H9 (cell line): Measurements from ENCODE around the gene OR2T27. TPM values are rescaled to one million over a fixed set of nuclear protein-coding genes. Genes with fewer than 3 reads are reported as not detected.

Experiments used
- DNase-seq: peaks from one replicate; pipeline ENCODE4 v3.0.0-alpha.2; 2017
- H2AFZ ChIP-seq: one replicate; pipeline ENCODE4 v1.6.1; 2013; ENCODE audit warnings: mild to moderate bottlenecking, low read length, control low read depth, moderate library complexity
- H2AK5ac ChIP-seq: 2 replicates; pipeline ENCODE4 v1.6.1; 2013; ENCODE audit warnings: low read length, control low read depth, mixed read lengths; ENCODE audit not compliant: insufficient read length
- H2BK120ac ChIP-seq: one replicate; pipeline ENCODE4 v1.6.1; 2013; ENCODE audit warnings: low read depth, mild to moderate bottlenecking, low read length, control low read depth, inconsistent platforms; ENCODE audit not compliant: poor library complexity, severe bottlenecking
- H2BK12ac ChIP-seq: 2 replicates; pipeline ENCODE4 v1.6.1; 2013; ENCODE audit warnings: low read length, control low read depth, mixed read lengths, low read depth; ENCODE audit not compliant: insufficient read length
- H2BK15ac ChIP-seq: 2 replicates; pipeline ENCODE4 v1.6.1; 2013; ENCODE audit warnings: low read depth, low read length, control low read depth
- H2BK20ac ChIP-seq: one replicate; pipeline ENCODE4 v1.6.1; 2013; ENCODE audit warnings: low read depth, mild to moderate bottlenecking, low read length, control low read depth, inconsistent platforms; ENCODE audit not compliant: poor library complexity, severe bottlenecking
- H2BK5ac ChIP-seq: 2 replicates; pipeline ENCODE4 v1.6.1; 2013; ENCODE audit warnings: low read length, control low read depth, mixed read lengths; ENCODE audit not compliant: insufficient read length
- H3K14ac ChIP-seq: 2 replicates; pipeline ENCODE4 v1.6.1; 2013; ENCODE audit warnings: low read length, control low read depth; ENCODE audit not compliant: insufficient read depth
- H3K18ac ChIP-seq: 2 replicates; pipeline ENCODE4 v1.6.1; 2013; ENCODE audit warnings: low read depth, mild to moderate bottlenecking, mixed read lengths, low read length, control low read depth; ENCODE audit not compliant: insufficient read length
- H3K23ac ChIP-seq: 2 replicates; pipeline ENCODE4 v1.6.1; 2013; ENCODE audit warnings: low read length, control low read depth, mixed read lengths, low read depth; ENCODE audit not compliant: insufficient read length
- H3K23me2 ChIP-seq: 2 replicates; pipeline ENCODE4 v1.6.1; 2013; ENCODE audit warnings: low read depth, mild to moderate bottlenecking, mixed read lengths, low read length, control low read depth; ENCODE audit not compliant: insufficient read length, poor library complexity, severe bottlenecking
- H3K27ac ChIP-seq: 2 replicates; pipeline ENCODE4 v1.5.1; 2013; ENCODE audit warnings: low read length, control low read depth, mixed read lengths, low read depth; ENCODE audit not compliant: insufficient read length
- H3K27me3 ChIP-seq: 2 replicates; pipeline ENCODE4 v1.6.1; 2013; ENCODE audit warnings: low read length, control low read depth, inconsistent platforms; ENCODE audit not compliant: insufficient read depth
- H3K4ac ChIP-seq: 2 replicates; pipeline ENCODE4 v1.6.1; 2013; ENCODE audit warnings: low read depth, mild to moderate bottlenecking, control low read depth, inconsistent platforms, low read length, moderate library complexity
- H3K4me1 ChIP-seq: 2 replicates; pipeline ENCODE4 v1.6.1; 2013; ENCODE audit warnings: low read length, control low read depth, inconsistent platforms; ENCODE audit not compliant: insufficient read depth
- H3K4me2 ChIP-seq: 2 replicates; pipeline ENCODE4 v1.6.1; 2013; ENCODE audit warnings: low read length, control low read depth, mixed read lengths; ENCODE audit not compliant: insufficient read length, insufficient read depth
- H3K56ac ChIP-seq: 2 replicates; pipeline ENCODE4 v1.6.1; 2013; ENCODE audit warnings: low read depth, mild to moderate bottlenecking, mixed read lengths, low read length, control low read depth; ENCODE audit not compliant: insufficient read length
- H3K79me1 ChIP-seq: 2 replicates; pipeline ENCODE4 v1.6.1; 2013; ENCODE audit warnings: low read depth, mild to moderate bottlenecking, moderate library complexity, low read length, control low read depth, inconsistent platforms; ENCODE audit not compliant: insufficient read depth, poor library complexity, severe bottlenecking
- H3K79me2 ChIP-seq: 2 replicates; pipeline ENCODE4 v1.6.1; 2013; ENCODE audit warnings: low read length, control low read depth, inconsistent platforms; ENCODE audit not compliant: insufficient read depth
- H3K9ac ChIP-seq: 2 replicates; pipeline ENCODE4 v1.6.1; 2013; ENCODE audit warnings: low read length, control low read depth, mixed read lengths; ENCODE audit not compliant: insufficient read length; ENCODE audit errors: extremely low read depth
- H3K9me3 ChIP-seq: one replicate; pipeline ENCODE4 v1.6.1; 2013; ENCODE audit warnings: low read depth, low read length, inconsistent platforms; ENCODE audit not compliant: control insufficient read depth
- H3T11ph ChIP-seq: one replicate; pipeline ENCODE4 v1.6.1; 2013; ENCODE audit warnings: mild to moderate bottlenecking, low read length, control low read depth, inconsistent platforms
- H4K20me1 ChIP-seq: one replicate; pipeline ENCODE4 v1.6.1; 2013; ENCODE audit not compliant: control insufficient read depth, insufficient read length, insufficient read depth
- H4K5ac ChIP-seq: 2 replicates; pipeline ENCODE4 v1.6.1; 2013; ENCODE audit warnings: low read depth, mild to moderate bottlenecking, mixed read lengths, low read length, control low read depth; ENCODE audit not compliant: insufficient read length
- H4K8ac ChIP-seq: replicated peaks from 2 replicates; pipeline ENCODE4 v1.6.1; 2013; ENCODE audit warnings: low read length, control low read depth, mixed read lengths, low read depth; ENCODE audit not compliant: insufficient read length
- H4K91ac ChIP-seq: 2 replicates; pipeline ENCODE4 v1.6.1; 2013; ENCODE audit warnings: low read depth, mild to moderate bottlenecking, moderate library complexity, mixed read lengths, low read length, control low read depth; ENCODE audit not compliant: insufficient read length
- H3K27ac Mint-ChIP-seq, 3 experiments: 2 replicates in 2 of 3; 3 replicates in 1 of 3; pipeline ENCODE4 v1.8.0; 2020 to 2021; ENCODE audit warnings: mixed read lengths in 3 of 3, mild to moderate bottlenecking in 1 of 3, moderate library complexity in 1 of 3
- H3K27me3 Mint-ChIP-seq: 2 replicates; pipeline ENCODE4 v1.8.0; 2021; ENCODE audit warnings: low read depth, mild to moderate bottlenecking, moderate library complexity, mixed read lengths
- H3K36me3 Mint-ChIP-seq, 3 experiments: 2 replicates in 2 of 3; 3 replicates in 1 of 3; pipeline ENCODE4 v1.8.0; 2020 to 2021; ENCODE audit warnings: low read depth in 3 of 3, mixed read lengths in 3 of 3; ENCODE audit not compliant: insufficient read depth in 1 of 3
- H3K4me1 Mint-ChIP-seq, 2 experiments: 2 replicates each; pipeline ENCODE4 v1.8.0; 2020; ENCODE audit warnings: mixed read lengths in 2 of 2
- H3K4me3 Mint-ChIP-seq, 2 experiments: 2 replicates in 1 of 2; 3 replicates in 1 of 2; pipeline ENCODE4 v1.8.0; 2020 to 2021; ENCODE audit warnings: mild to moderate bottlenecking in 2 of 2, mixed read lengths in 2 of 2, moderate library complexity in 1 of 2
- H3K9me3 Mint-ChIP-seq, 2 experiments: 2 replicates in 1 of 2; 3 replicates in 1 of 2; pipeline ENCODE4 v1.8.0; 2020; ENCODE audit warnings: mild to moderate bottlenecking in 2 of 2, mixed read lengths in 2 of 2, moderate library complexity in 1 of 2
- WGBS: extraction: QIAGEN DNeasy Blood & Tissue Kit; methylation state at CpG from one replicate; pipeline ENCODE4 v1.1.7; 2013; ENCODE audit warnings: missing lambda C conversion rate, low lambda C conversion rate, mixed read lengths; ENCODE audit not compliant: insufficient read length; ENCODE audit errors: extremely low coverage; 5-methylcytosine and 5-hydroxymethylcytosine counted together
- total RNA-seq: library from RNA; stranded (reverse); gene quantifications from 2 replicates; pipeline ENCODE4 v1.2.1, GENCODE V29; 2021
- TF ChIP-seq, protein P1 (sequence below): fragments of 200-600 bp; sonication (generic); conservative IDR thresholded peaks from 3 replicates; pipeline ENCODE4 v1.8.0; 2021; ENCODE audit warnings: antibody characterized with exemption, mild to moderate bottlenecking

Gene OR2T27
- total RNA-seq, 1 experiment from 2014 or later, result not detected

DNA sequence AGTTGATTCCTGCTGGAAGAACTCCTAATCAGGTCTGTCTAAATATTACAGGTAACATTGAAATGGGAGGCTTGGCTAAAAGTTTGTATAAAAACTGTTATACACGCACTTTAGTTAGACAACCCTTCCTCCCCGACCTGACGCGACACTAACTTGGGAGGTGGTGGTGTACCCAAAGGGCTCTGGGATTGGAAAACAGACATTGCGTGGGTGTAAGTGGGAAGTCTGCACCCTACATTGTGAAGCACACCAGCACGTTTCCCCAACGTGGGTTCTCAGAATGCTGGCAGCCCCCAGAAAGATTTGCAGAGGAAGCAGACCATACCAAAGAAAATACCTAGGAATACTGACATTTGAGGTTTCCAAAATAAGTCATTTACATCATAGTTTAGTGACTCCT is 37.2 kb downstream of the OR2T27 start:
- no peak overlapping the region for H3T11ph ChIP-seq
- H3K79me1 ChIP-seq, result no peaks in the 10 kb centered on the region
- H3K36me3 Mint-ChIP-seq, result peaks cover 5 to 24% (median 6%) of the 10 kb centered on the region in 3 experiments; a peak in 4 of 7 replicates
- H2BK20ac ChIP-seq, result no peak overlapping the region
- no peaks in the 10 kb centered on the region for H3K23me2 ChIP-seq
- H3K9me3 Mint-ChIP-seq, result peaks cover 87 to 88% of the 10 kb centered on the region in 2 experiments
- H3K4me1 Mint-ChIP-seq, result no peaks in the 10 kb centered on the region
- no peaks in the 10 kb centered on the region for H4K20me1 ChIP-seq
- H3K4me3 Mint-ChIP-seq, result no peak overlapping the region
- no peak overlapping the region for H4K91ac ChIP-seq
- H4K8ac ChIP-seq, result no peak overlapping the region
- no peak overlapping the region for H3K27ac ChIP-seq
- no peaks in the 10 kb centered on the region; the same call in 1 of the 2 replicates for H3K27me3 Mint-ChIP-seq
- H3K27me3 ChIP-seq, result no peaks in the 10 kb centered on the region
- H3K23ac ChIP-seq, result no peak overlapping the region
- no peak overlapping the region for H3K18ac ChIP-seq
- no peak overlapping the region for H3K14ac ChIP-seq
- no peak overlapping the region for H2BK15ac ChIP-seq
- H3K27ac Mint-ChIP-seq, result no peak overlapping the region
- H4K5ac ChIP-seq, result no peak overlapping the region
- no peak for DNase-seq
- no CpG with 5 or more reads among the region's 7 CpGs for WGBS
- no peak overlapping the region for H2BK5ac ChIP-seq
- H2AK5ac ChIP-seq, result no peak overlapping the region
- no peaks in the 10 kb centered on the region for H3K79me2 ChIP-seq
- no peak overlapping the region for H2AFZ ChIP-seq
- no peak overlapping the region for H3K4me2 ChIP-seq
- peaks cover 76% of the 10 kb centered on the region for H3K9me3 ChIP-seq
- H3K9ac ChIP-seq, result no peak overlapping the region
- H3K4ac ChIP-seq, result no peak overlapping the region
- TF ChIP-seq, protein P1, sequence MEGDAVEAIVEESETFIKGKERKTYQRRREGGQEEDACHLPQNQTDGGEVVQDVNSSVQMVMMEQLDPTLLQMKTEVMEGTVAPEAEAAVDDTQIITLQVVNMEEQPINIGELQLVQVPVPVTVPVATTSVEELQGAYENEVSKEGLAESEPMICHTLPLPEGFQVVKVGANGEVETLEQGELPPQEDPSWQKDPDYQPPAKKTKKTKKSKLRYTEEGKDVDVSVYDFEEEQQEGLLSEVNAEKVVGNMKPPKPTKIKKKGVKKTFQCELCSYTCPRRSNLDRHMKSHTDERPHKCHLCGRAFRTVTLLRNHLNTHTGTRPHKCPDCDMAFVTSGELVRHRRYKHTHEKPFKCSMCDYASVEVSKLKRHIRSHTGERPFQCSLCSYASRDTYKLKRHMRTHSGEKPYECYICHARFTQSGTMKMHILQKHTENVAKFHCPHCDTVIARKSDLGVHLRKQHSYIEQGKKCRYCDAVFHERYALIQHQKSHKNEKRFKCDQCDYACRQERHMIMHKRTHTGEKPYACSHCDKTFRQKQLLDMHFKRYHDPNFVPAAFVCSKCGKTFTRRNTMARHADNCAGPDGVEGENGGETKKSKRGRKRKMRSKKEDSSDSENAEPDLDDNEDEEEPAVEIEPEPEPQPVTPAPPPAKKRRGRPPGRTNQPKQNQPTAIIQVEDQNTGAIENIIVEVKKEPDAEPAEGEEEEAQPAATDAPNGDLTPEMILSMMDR, result no peak
- H3K56ac ChIP-seq, result no peak overlapping the region
- H2BK120ac ChIP-seq, result no peak overlapping the region
- no peak overlapping the region for H2BK12ac ChIP-seq
- H3K4me1 ChIP-seq, result no peaks in the 10 kb centered on the region
